CD8-positive, alpha-beta memory T cell (primary cell): Measurements from ENCODE around the gene LAT. TPM values are rescaled to one million over a fixed set of nuclear protein-coding genes. Genes with fewer than 3 reads are reported as not detected.
A peak's percentile ranks its signal among the peaks of the same experiment; 100 is the strongest.
"Not testable (repeated sequence)": the region's sequence is repeated elsewhere in the genome, so short reads cannot be mapped to it uniquely, and the experiment has no call there.

Experiments
- CTCF ChIA-PET: fragments of 350-600 bp; sonication (Branson Sonifier 250); formaldehyde crosslinking; loops from one replicate; lab custom pipeline; 2021; ENCODE audit warnings: antibody characterized with exemption; lab: Charles Lee
- POLR2A ChIA-PET: fragments of 350-600 bp; sonication (Branson Sonifier 250); formaldehyde crosslinking; loops from one replicate; lab custom pipeline; 2021; ENCODE audit warnings: antibody characterized with exemption; lab: Charles Lee
- DNase-seq, 5 donors: peaks; one replicate each; pipeline versions ENCODE4 v3.0.0 to v3.0.0-alpha.2; 2020 to 2022; ENCODE audit warnings: mixed read lengths in 1 of 5
- H3K27ac ChIP-seq: one replicate; pipeline ENCODE4 v1.7.0; 2013; ENCODE audit warnings: low read depth, mild to moderate bottlenecking, low read length, moderate library complexity
- H3K27me3 ChIP-seq: 2 replicates; pipeline ENCODE4 v1.7.0; 2013; ENCODE audit warnings: low read length, mild to moderate bottlenecking; ENCODE audit not compliant: insufficient read depth, poor library complexity, severe bottlenecking
- H3K36me3 ChIP-seq: 2 replicates; pipeline ENCODE4 v1.7.0; 2013; ENCODE audit warnings: mild to moderate bottlenecking, low read length, moderate library complexity; ENCODE audit not compliant: insufficient read depth
- H3K4me1 ChIP-seq: 2 replicates; pipeline ENCODE4 v1.7.0; 2013; ENCODE audit warnings: mild to moderate bottlenecking, low read length, moderate library complexity; ENCODE audit not compliant: insufficient read depth
- H3K4me3 ChIP-seq: 2 replicates; pipeline ENCODE4 v1.7.0; 2013; ENCODE audit warnings: mild to moderate bottlenecking, low read length
- H3K9me3 ChIP-seq: 2 replicates; pipeline ENCODE4 v1.7.0; 2013; ENCODE audit warnings: mild to moderate bottlenecking, low read length
- H3K27ac Mint-ChIP-seq, 8 donors: one replicate each; pipeline ENCODE4 v1.8.0; 2020 to 2021; ENCODE audit warnings: mixed read lengths in 8 of 8, mild to moderate bottlenecking in 6 of 8, inconsistent platforms in 3 of 8, moderate library complexity in 3 of 8
- H3K27me3 Mint-ChIP-seq, 2 donors: one replicate each; pipeline ENCODE4 v1.8.0; 2020 to 2021; ENCODE audit warnings: mixed read lengths in 2 of 2, mild to moderate bottlenecking in 1 of 2, moderate library complexity in 1 of 2
- H3K36me3 Mint-ChIP-seq, 3 donors: one replicate each; pipeline ENCODE4 v1.8.0; 2020 to 2021; ENCODE audit warnings: mixed read lengths in 3 of 3, inconsistent platforms in 1 of 3, mild to moderate bottlenecking in 1 of 3
- H3K4me1 Mint-ChIP-seq, 3 donors: one replicate each; pipeline ENCODE4 v1.8.0; 2020 to 2021; ENCODE audit warnings: mixed read lengths in 3 of 3, inconsistent platforms in 1 of 3, mild to moderate bottlenecking in 1 of 3
- H3K4me3 Mint-ChIP-seq, 7 donors: one replicate each; pipeline ENCODE4 v1.8.0; 2020 to 2021; ENCODE audit warnings: mixed read lengths in 7 of 7, mild to moderate bottlenecking in 6 of 7, moderate library complexity in 4 of 7, inconsistent platforms in 2 of 7
- H3K9me3 Mint-ChIP-seq, 5 donors: one replicate each; pipeline ENCODE4 v1.8.0; 2020 to 2022; ENCODE audit warnings: mixed read lengths in 5 of 5, mild to moderate bottlenecking in 3 of 5, moderate library complexity in 2 of 5, inconsistent platforms in 1 of 5
- polyA plus RNA-seq: library from polyadenylated mRNA; unstranded; fragments of 300-500 nt; fragmentation: Illumina TruSeq; gene quantifications from one replicate; pipeline ENCODE4 v1.2.3, GENCODE V29; 2021
- total RNA-seq, 2 experiments: library from RNA; stranded (reverse); gene quantifications; one replicate each; pipeline ENCODE4 v1.2.3, GENCODE V29; 2021

The LAT gene, protein sequence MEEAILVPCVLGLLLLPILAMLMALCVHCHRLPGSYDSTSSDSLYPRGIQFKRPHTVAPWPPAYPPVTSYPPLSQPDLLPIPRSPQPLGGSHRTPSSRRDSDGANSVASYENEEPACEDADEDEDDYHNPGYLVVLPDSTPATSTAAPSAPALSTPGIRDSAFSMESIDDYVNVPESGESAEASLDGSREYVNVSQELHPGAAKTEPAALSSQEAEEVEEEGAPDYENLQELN
- 100 to 1,000 TPM; 195 to 203 TPM for total RNA-seq
- 331 TPM for polyA plus RNA-seq

DNA sequence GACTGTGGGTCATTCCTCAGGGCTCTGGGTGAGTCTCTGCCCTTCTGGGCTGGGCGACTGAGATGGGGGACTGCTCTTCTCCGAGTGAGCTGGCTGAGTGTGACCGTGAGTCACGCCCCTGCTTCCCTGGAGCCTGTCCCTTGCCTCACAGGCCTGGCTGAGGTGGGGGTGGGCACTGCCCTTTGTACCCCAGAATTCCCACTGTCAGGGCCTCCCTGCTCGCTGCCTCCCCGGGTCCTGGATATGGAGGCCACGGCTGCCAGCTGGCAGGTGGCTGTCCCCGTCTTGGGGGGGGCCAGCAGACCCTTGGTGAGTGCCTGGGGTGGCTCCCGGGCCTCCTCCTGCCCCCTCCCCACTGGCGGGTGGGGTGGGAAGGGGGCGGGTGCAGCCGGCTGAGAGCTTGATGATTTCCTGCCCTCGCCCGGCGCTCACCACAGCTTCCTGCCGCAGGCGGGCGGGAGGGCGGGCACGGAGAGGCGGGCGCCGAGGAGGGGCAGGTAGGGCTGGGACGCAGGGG, at the start of gene LAT:
Gene LAT, plus strand, starts transcription at position 434 of the 517 bp plus-strand sequence. CDS start 366 bp downstream, outside the sequence.
- Histone ChIP-seq H3K36me3 (peaks cover 34% of the 10 kb centered on the region), H3K4me1 (peaks cover 42% of the 10 kb centered on the region), H3K27me3 (no peaks in the 10 kb centered on the region), H3K27ac (peak within 1 kb of the TSS; percentile 72), H3K4me3 (peak within 1 kb of the TSS; percentile 88), H3K9me3 (peaks cover 7% of the 10 kb centered on the region)
- H3K27ac Mint-ChIP-seq: peak within 1 kb of the TSS; percentile 91 to 99 (median 96)
- H3K27me3 Mint-ChIP-seq: no peaks in the 10 kb centered on the region
- peaks cover 35 to 62% (median 43%) of the 10 kb centered on the region in 3 donors for H3K4me1 Mint-ChIP-seq
- POLR2A ChIA-PET: interaction anchor here (0.5 to 4.1 kb wide), 6 partner anchors 10 to 162 kb away, joined by 3 to 20 read pairs (median 4); partner anchors contain the start of genes ATXN2L, SH2B1 and SPNS1
- H3K4me3 Mint-ChIP-seq: peak within 1 kb of the TSS; percentile 94 to 99 (median 99)
- CTCF ChIA-PET: interaction anchor here (1.6 to 6.3 kb wide), 3 partner anchors 10 to 23 kb away, joined by 3 to 41 read pairs (median 5); partner anchors contain the start of gene SPNS1
- peak; percentile 69 to 87 (median 78) for DNase-seq
- H3K36me3 Mint-ChIP-seq: peaks cover 16 to 81% (median 19%) of the 10 kb centered on the region in 3 donors
- H3K9me3 Mint-ChIP-seq: peaks cover 0 to 7% (median 1%) of the 10 kb centered on the region in 5 donors

DNA sequence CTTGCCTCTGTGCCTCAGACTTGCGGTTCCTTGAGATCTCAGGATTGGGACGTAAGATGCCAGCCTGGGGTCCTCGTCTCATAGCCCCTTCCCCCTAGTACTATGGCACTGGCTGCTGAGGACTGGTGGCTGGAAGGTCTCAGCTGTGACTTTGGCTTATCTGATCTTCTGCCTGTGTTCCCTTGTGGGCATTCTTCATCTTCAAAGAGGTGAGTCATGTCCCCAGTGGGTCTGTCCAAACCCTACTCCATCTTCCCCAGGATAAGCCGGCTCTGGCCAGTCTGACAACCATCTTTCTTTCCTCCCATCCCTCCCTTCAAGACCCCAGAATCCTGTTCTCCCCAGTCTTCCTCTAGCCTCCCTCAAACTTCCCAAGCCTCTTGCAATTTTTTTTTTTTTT, 49.5 kb upstream of the LAT start:
- DNase-seq: no peak
- peak overlapping the region in 2 of 8 donors; percentile 22 to 47 for H3K27ac Mint-ChIP-seq
- CTCF ChIA-PET: interaction anchor here (1.2 kb wide), 1 partner anchor 9 kb away, joined by 4 read pairs; no protein-coding TSS in a partner anchor

DNA sequence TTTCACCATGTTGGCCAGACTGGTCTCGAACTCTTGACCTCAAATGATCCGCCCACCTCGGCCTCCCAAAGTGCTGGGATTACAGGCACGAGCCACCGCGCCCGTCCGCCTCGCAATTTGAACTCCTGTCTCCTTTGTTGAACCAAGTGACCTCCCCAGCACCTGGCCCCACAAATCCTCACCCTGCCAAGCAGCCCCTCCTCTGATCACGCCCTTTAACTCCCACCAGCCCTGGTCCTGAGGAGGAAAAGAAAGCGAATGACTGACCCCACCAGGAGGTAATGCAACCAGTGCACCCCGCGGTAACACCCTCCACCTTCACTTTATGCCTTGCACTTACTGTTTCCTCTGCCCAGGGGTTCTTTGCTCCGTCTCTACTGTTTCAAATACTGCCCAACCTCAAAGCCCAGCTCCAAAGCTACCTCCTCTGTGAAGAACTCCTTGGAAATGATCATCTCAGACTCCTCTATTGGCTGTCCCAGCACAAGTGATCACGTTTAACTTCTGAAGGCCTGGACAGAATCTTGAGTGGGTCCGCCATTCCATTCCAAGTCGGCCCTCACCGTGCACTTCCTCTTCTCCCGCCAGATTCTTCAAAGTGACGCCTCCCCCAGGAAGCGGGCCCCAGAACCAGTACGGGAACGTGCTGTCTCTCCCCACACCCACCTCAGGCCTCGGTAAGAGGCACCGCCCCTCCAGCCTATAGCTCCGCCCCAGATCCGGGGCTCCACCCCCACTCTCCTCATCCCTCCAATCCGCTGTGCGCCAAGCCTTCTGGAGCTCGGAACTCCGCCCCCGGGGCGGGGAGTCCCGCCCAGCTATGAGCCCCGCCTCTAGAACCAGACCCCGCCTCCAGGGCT, 48.7 kb upstream of the LAT start:
- H3K4me1 Mint-ChIP-seq: peaks cover 10 to 14% (median 14%) of the 10 kb centered on the region in 3 donors
- peak overlapping the region in 6 of 7 donors; percentile 62 to 80 (median 72) for H3K4me3 Mint-ChIP-seq
- peak overlapping the region; percentile 61 for H3K27ac ChIP-seq
- ChIA-PET POLR2A (interaction anchor here (0.6 to 0.7 kb wide), 2 partner anchors 11 to 37 kb away, joined by 3 to 5 read pairs; no protein-coding TSS in a partner anchor), CTCF (interaction anchor here (1.3 to 2.0 kb wide), 2 partner anchors 9 kb away, joined by 3 to 11 read pairs; no protein-coding TSS in a partner anchor)
- no peaks in the 10 kb centered on the region for H3K9me3 ChIP-seq
- no peaks in the 10 kb centered on the region for H3K36me3 ChIP-seq
- H3K9me3 Mint-ChIP-seq: no peaks in the 10 kb centered on the region
- no peaks in the 10 kb centered on the region for H3K27me3 ChIP-seq
- H3K36me3 Mint-ChIP-seq: no peaks in the 10 kb centered on the region
- peak; percentile 63 to 86 (median 78) for DNase-seq
- no peaks in the 10 kb centered on the region for H3K27me3 Mint-ChIP-seq
- peaks cover 12% of the 10 kb centered on the region for H3K4me1 ChIP-seq
- H3K4me3 ChIP-seq: peak overlapping the region; percentile 23
- peak overlapping the region; percentile 0 to 70 (median 27) for H3K27ac Mint-ChIP-seq

More for the DNA sequence above, 49.5 kb upstream of the LAT start:
- Mint-ChIP-seq H3K36me3 (no peaks in the 10 kb centered on the region), H3K4me1 (peaks cover 17 to 22% (median 22%) of the 10 kb centered on the region in 3 donors), H3K27me3 (no peaks in the 10 kb centered on the region), H3K9me3 (no peaks in the 10 kb centered on the region), H3K4me3 (peak overlapping the region in 1 of 7 donors; percentile 51)
- H3K36me3 ChIP-seq: no peaks in the 10 kb centered on the region
- POLR2A ChIA-PET: no interaction called here
- peaks cover 19% of the 10 kb centered on the region for H3K4me1 ChIP-seq
- no peak overlapping the region for H3K27ac ChIP-seq
- no peaks in the 10 kb centered on the region for H3K27me3 ChIP-seq
- H3K9me3 ChIP-seq: no peaks in the 10 kb centered on the region
- no peak overlapping the region for H3K4me3 ChIP-seq

DNA sequence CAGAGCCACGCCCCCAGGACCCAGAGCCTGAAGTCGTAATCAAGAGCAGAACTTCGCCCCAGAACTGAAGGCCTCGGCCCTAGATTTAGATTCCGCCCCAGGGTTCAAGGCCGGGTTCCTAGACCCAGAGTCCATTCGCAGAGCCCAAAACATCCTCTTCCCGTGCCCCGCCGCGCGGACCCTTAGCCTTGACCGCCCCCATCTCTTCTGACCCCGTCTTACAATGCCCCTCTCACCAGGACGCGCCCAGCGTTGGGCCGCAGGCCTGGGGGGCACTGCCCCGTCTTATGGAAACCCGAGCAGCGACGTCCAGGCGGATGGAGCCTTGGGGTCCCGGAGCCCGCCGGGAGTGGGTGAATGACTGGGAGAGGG, 48.1 kb upstream of the LAT start:
- peaks cover 12% of the 10 kb centered on the region for H3K4me1 ChIP-seq
- H3K9me3 ChIP-seq: no peaks in the 10 kb centered on the region
- no peak for DNase-seq
- H3K36me3 ChIP-seq: no peaks in the 10 kb centered on the region
- H3K27me3 ChIP-seq: no peaks in the 10 kb centered on the region
- peak overlapping the region in 4 of 8 donors; percentile 0 to 70 (median 14) for H3K27ac Mint-ChIP-seq
- peak overlapping the region; percentile 4 for H3K27ac ChIP-seq
- no peaks in the 10 kb centered on the region for H3K36me3 Mint-ChIP-seq
- H3K9me3 Mint-ChIP-seq: no peaks in the 10 kb centered on the region
- H3K4me1 Mint-ChIP-seq: peaks cover 10 to 14% (median 13%) of the 10 kb centered on the region in 3 donors
- CTCF ChIA-PET: interaction anchor here (1.3 to 2.0 kb wide), 2 partner anchors 9 to 10 kb away, joined by 3 to 11 read pairs; no protein-coding TSS in a partner anchor
- no peak overlapping the region for H3K4me3 ChIP-seq
- H3K27me3 Mint-ChIP-seq: no peaks in the 10 kb centered on the region
- peak overlapping the region in 5 of 7 donors; percentile 62 to 80 (median 73) for H3K4me3 Mint-ChIP-seq
- POLR2A ChIA-PET: interaction anchor here (0.6 to 0.7 kb wide), 2 partner anchors 11 to 37 kb away, joined by 3 to 5 read pairs; no protein-coding TSS in a partner anchor

DNA sequence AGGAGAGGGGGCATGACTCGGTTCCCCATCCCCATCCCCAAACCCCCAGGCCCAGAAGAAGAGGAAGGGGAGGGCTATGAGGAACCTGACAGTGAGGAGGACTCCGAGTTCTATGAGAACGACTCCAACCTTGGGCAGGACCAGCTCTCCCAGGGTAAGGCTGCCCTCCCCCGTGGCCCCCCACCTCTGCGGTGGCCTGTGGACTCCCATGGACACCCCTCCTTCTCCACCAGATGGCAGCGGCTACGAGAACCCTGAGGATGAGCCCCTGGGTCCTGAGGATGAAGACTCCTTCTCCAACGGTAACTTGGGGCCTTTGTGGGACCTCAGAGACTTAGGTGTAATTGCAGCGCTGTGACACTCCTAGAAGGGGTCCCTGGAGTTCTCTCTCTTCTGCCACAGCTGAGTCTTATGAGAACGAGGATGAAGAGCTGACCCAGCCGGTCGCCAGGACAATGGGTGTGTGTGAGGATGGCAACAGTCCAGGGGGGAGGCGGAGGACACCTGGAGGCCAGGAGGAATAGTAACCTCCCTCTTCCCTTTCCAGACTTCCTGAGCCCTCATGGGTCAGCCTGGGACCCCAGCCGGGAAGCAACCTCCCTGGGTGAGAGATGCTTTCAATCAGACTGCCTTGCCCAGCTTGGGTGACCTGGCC, 47.5 kb upstream of the LAT start:
- Mint-ChIP-seq H3K27me3 (no peaks in the 10 kb centered on the region), H3K4me3 (no peak overlapping the region), H3K36me3 (no peaks in the 10 kb centered on the region), H3K9me3 (no peaks in the 10 kb centered on the region), H3K27ac (peak overlapping the region in 1 of 8 donors; percentile 79), H3K4me1 (peaks cover 10 to 14% (median 13%) of the 10 kb centered on the region in 3 donors)
- no peak for DNase-seq
- no peaks in the 10 kb centered on the region for H3K36me3 ChIP-seq
- CTCF ChIA-PET: interaction anchor here (1.3 to 2.0 kb wide), 2 partner anchors 8 to 11 kb away, joined by 3 to 11 read pairs; no protein-coding TSS in a partner anchor
- no peak overlapping the region for H3K27ac ChIP-seq
- H3K9me3 ChIP-seq: no peaks in the 10 kb centered on the region
- H3K27me3 ChIP-seq: no peaks in the 10 kb centered on the region
- H3K4me1 ChIP-seq: peaks cover 12% of the 10 kb centered on the region
- no peak overlapping the region for H3K4me3 ChIP-seq
- POLR2A ChIA-PET: interaction anchor here (0.6 to 0.7 kb wide), 2 partner anchors 12 to 36 kb away, joined by 3 to 5 read pairs; no protein-coding TSS in a partner anchor

DNA sequence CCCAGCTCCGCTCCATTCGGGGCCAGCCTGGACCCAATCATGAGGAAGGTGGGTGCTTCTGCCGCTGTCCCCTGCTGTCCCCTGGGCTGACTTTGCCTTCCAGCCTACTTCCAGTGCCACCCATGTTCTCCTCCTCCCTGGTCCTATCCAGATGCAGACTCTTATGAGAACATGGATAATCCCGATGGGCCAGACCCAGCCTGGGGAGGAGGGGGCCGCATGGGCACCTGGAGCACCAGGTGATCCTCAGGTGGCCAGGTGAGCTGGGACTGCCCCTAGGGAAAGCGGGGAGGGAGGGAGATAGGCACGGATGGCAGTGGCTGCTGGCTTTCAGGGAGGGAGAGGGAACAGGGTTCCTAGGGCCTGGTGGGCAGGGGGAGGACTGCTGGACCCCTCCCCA, 46.1 kb upstream of the LAT start:
- no peak for DNase-seq
- peaks cover 10 to 13% (median 13%) of the 10 kb centered on the region in 3 donors for H3K4me1 Mint-ChIP-seq
- no peak overlapping the region for H3K27ac Mint-ChIP-seq
- POLR2A ChIA-PET: no interaction called here
- Histone ChIP-seq H3K27ac (no peak overlapping the region), H3K4me1 (peaks cover 12% of the 10 kb centered on the region), H3K4me3 (no peak overlapping the region), H3K27me3 (no peaks in the 10 kb centered on the region), H3K9me3 (no peaks in the 10 kb centered on the region), H3K36me3 (no peaks in the 10 kb centered on the region)
- H3K36me3 Mint-ChIP-seq: no peaks in the 10 kb centered on the region
- peak overlapping the region in 1 of 7 donors; percentile 29 for H3K4me3 Mint-ChIP-seq
- H3K9me3 Mint-ChIP-seq: no peaks in the 10 kb centered on the region
- CTCF ChIA-PET: no interaction called here
- no peaks in the 10 kb centered on the region for H3K27me3 Mint-ChIP-seq

DNA sequence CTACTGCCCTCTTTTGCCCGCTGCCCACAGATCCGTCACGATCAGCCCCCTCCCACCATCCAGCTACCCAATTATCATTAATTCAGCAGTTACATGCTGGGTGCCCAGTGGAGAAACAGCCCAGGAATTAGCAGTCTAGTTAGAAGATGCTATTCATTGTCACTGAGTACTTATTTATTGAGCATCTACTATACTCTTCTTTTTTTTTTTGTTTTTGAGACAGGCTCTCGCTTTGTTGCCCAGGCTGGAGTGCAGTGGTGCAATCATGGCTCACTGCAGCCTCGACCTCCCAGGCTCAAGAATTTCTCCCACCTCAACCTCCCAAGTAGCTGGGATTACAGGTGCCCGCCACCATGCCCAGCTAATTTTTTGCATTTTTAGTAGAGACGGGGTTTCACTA, 45.0 kb upstream of the LAT start:
- H3K4me3 Mint-ChIP-seq, H3K27me3 Mint-ChIP-seq, H3K36me3 Mint-ChIP-seq, H3K36me3 ChIP-seq, H3K4me3 ChIP-seq, H3K9me3 Mint-ChIP-seq, H3K27ac ChIP-seq, CTCF ChIA-PET, H3K9me3 ChIP-seq, H3K27ac Mint-ChIP-seq, DNase-seq, H3K27me3 ChIP-seq: not testable (repeated sequence)
- H3K4me1 Mint-ChIP-seq: peaks cover 10 to 13% (median 11%) of the 10 kb centered on the region in 3 donors
- POLR2A ChIA-PET: interaction anchor here (0.7 kb wide), 1 partner anchor 19 kb away, joined by 8 read pairs; no protein-coding TSS in a partner anchor
- peaks cover 12% of the 10 kb centered on the region for H3K4me1 ChIP-seq
